ENCODE results near the gene CUX1. TPM values are rescaled to one million over a fixed set of nuclear protein-coding genes. Genes with fewer than 3 reads are reported as not detected.

CUX1 gene
- total RNA-seq, 4 donors from 2014 or later, result 58.2 to 295 (median 76.9) TPM

GRCh38 chr7:102156867-102157266, 339.4 kb downstream of the CUX1 start:
- TF ChIP-seq CTCF (IDR thresholded peaks at IDR 0.05), result no peak
- no peak for TF ChIP-seq POLR2A (IDR thresholded peaks at IDR 0.05)
- Histone ChIP-seq H3K27me3 (no peaks in the 10 kb centered on the region), H3K9me3 (no peaks in the 10 kb centered on the region), H3K4me3 (no peak overlapping the region), H3K4me1 (peaks cover 0 to 5% of the 10 kb centered on the region in 2 donors), H3K36me3 (no peaks in the 10 kb centered on the region), H3K27ac (no peak overlapping the region)
- intact Hi-C loops (cut with DNase I; ENCODE audit: low total_unique reads), result no loop called here
- no peak for DNase-seq

- Histone ChIP-seq H3K36me3 (no peaks in the 10 kb centered on the region), H3K4me3 (no peak overlapping the region), H3K27me3 (no peaks in the 10 kb centered on the region), H3K9me3 (no peaks in the 10 kb centered on the region), H3K4me1 (no peaks in the 10 kb centered on the region), H3K27ac (no peak overlapping the region)
- TF ChIP-seq POLR2A (IDR thresholded peaks at IDR 0.05) (no peak), CTCF (IDR thresholded peaks at IDR 0.05) (no peak)
- intact Hi-C loops (cut with DNase I; ENCODE audit: low total_unique reads), result no loop called here
- DNase-seq, result no peak
These were observed 347.7 kb downstream of the CUX1 start for GRCh38 chr7:102165136-102165535.

- Histone ChIP-seq H3K4me1 (no peaks in the 10 kb centered on the region), H3K4me3 (no peak overlapping the region), H3K9me3 (no peaks in the 10 kb centered on the region), H3K27ac (no peak overlapping the region), H3K27me3 (no peaks in the 10 kb centered on the region), H3K36me3 (no peaks in the 10 kb centered on the region)
- TF ChIP-seq CTCF (IDR thresholded peaks at IDR 0.05) (no peak), POLR2A (IDR thresholded peaks at IDR 0.05) (no peak)
- intact Hi-C loops (cut with DNase I; ENCODE audit: low total_unique reads), result no loop called here
- no peak for DNase-seq
These were observed 349.8 kb downstream of the CUX1 start for GRCh38 chr7:102167254-102167653.

- Histone ChIP-seq H3K4me3 (no peak overlapping the region), H3K27ac (peak overlapping the region; percentile 31 to 63), H3K9me3 (no peaks in the 10 kb centered on the region), H3K4me1 (no peaks in the 10 kb centered on the region), H3K36me3 (no peaks in the 10 kb centered on the region), H3K27me3 (no peaks in the 10 kb centered on the region)
- intact Hi-C loops (cut with DNase I; ENCODE audit: low total_unique reads), result no loop called here
- no peak for DNase-seq
- TF ChIP-seq CTCF (IDR thresholded peaks at IDR 0.05) (no peak), POLR2A (IDR thresholded peaks at IDR 0.05) (no peak)
These were observed 352.4 kb downstream of the CUX1 start for GRCh38 chr7:102169651-102170392.

- Histone ChIP-seq H3K9me3 (no peaks in the 10 kb centered on the region), H3K4me3 (no peak overlapping the region), H3K27ac (peak overlapping the region; percentile 31 to 63), H3K4me1 (no peaks in the 10 kb centered on the region), H3K36me3 (no peaks in the 10 kb centered on the region), H3K27me3 (no peaks in the 10 kb centered on the region)
- intact Hi-C loops (cut with DNase I; ENCODE audit: low total_unique reads), result no loop called here
- no peak for DNase-seq
- TF ChIP-seq CTCF (IDR thresholded peaks at IDR 0.05), result no peak
- no peak for TF ChIP-seq POLR2A (IDR thresholded peaks at IDR 0.05)
These were observed 353.1 kb downstream of the CUX1 start for GRCh38 chr7:102170393-102170970.

Data from uterus (tissue), 4 donors.